C4-2B (cell line): ENCODE measurements around the gene LCN2.

ENCODE experiments used
- ZFX ChIP-seq: fragments of 450-650 bp; IDR thresholded peaks from 2 replicates; pipeline ENCODE4 v1.6.1; 2017
- TF ChIP-seq, protein P1 (sequence below): fragments of 450-650 bp; conservative IDR thresholded peaks from 2 replicates; pipeline ENCODE4 v1.5.1; 2017; ENCODE audit warnings: mild to moderate bottlenecking

DNA sequence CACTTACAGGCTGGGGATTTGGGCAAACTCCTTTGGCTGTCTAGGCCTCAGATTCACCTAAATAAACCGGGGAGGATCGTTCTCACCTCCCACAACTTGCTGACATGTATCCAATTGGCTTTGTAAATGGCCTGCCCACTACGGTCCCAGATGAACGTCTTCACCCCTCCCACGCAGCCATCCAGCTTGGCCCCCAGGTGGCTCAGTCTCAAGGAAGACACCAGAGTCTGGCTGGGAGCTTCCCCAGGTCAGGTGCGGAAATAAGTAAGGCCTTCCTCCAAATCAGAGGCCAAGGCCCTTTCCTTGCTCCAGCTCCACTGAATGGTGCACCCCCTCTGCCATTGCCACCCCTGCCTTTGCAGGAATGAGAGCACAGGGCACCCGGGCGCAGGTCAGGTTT lies 30.7 kb downstream of the LCN2 start:
- TF ChIP-seq, protein P1, sequence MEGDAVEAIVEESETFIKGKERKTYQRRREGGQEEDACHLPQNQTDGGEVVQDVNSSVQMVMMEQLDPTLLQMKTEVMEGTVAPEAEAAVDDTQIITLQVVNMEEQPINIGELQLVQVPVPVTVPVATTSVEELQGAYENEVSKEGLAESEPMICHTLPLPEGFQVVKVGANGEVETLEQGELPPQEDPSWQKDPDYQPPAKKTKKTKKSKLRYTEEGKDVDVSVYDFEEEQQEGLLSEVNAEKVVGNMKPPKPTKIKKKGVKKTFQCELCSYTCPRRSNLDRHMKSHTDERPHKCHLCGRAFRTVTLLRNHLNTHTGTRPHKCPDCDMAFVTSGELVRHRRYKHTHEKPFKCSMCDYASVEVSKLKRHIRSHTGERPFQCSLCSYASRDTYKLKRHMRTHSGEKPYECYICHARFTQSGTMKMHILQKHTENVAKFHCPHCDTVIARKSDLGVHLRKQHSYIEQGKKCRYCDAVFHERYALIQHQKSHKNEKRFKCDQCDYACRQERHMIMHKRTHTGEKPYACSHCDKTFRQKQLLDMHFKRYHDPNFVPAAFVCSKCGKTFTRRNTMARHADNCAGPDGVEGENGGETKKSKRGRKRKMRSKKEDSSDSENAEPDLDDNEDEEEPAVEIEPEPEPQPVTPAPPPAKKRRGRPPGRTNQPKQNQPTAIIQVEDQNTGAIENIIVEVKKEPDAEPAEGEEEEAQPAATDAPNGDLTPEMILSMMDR, result no peak
- TF ChIP-seq ZFX, result no peak
